ENCODE measurements around the gene NKAPL. TPM values are rescaled to one million over a fixed set of nuclear protein-coding genes. Genes with fewer than 3 reads are reported as not detected.

The NKAPL gene
- polyA plus RNA-seq, 2 of the 4 experiments (the other 2 are of a cell fraction), result not detected

DNA sequence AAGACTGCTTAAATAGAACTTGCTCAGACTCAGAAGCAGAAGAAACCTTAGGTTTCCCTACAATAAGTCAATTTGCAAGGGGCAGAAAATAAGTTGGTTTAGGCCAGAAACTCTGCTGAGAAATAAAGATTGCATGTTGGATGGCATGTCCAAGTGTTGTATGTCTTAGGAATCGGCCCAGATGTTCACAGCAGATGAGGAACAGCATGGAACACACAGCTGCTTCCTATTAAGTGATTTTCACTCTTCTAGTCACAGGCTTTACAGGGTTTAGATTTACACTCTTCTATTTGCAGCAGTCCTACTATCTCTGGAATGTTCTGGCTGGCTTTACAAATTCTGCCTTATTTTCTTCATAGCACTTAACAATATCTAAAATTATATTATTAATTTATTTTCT is 10.2 kb upstream of the NKAPL start:
- Histone ChIP-seq H3K4me2 (no peak overlapping the region), H3K27ac (no peak overlapping the region), H3K4me3 (no peak overlapping the region), H3K9me3 (no peaks in the 10 kb centered on the region), H3K4me1 (peaks cover 5% of the 10 kb centered on the region; the same call in 1 of the 3 replicates)
- WGBS (ENCODE audit: missing lambda C conversion rate), result 75% methylated on average over 1 of the region's 1 CpG
- FAIRE-seq (no peak), DNase-seq (ENCODE audit: low read depth in 1 of 2, low spot score in 1 of 2) (no peak), ATAC-seq (no peak)
- no peak for TF ChIP-seq MAZ (IDR thresholded peaks at IDR 0.05; ENCODE audit: borderline replicate concordance, low read depth, low read length)
- no peak for TF ChIP-seq HDAC2 (IDR thresholded peaks at IDR 0.05)
- no peak for TF ChIP-seq HEYL (CRISPR knock-in tag; IDR thresholded peaks at IDR 0.05)
- CTCF ChIA-PET, result interaction anchor here (1.0 kb wide), 1 partner anchor 30 kb away, joined by 4 read pairs; no protein-coding TSS in a partner anchor
- POLR2A ChIA-PET, result no interaction called here

DNA sequence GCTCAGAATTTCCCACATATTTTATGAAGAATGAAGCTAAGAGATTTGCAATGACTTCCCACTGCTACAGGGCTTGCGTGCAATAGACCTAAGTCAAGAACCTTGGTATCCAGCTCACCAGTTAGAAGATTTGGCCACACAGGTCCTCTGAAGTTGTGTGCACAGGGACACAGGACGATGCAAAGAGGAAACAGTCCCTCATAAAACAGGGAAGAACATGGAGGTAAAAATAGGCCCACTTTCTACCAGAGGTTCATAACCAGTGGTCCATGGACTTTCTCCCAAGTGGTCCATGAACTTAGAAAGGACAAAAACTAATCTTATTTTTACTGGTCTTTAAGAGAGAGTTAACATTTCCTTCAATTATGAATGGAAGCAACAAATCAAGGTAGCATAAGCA is 8.3 kb upstream of the NKAPL start:
- no peak for ATAC-seq
- Histone ChIP-seq H3K4me2 (peak overlapping the region; percentile 76), H3K27ac (no peak overlapping the region), H3K4me3 (peak overlapping the region; percentile 86), H3K9me3 (no peaks in the 10 kb centered on the region), H3K4me1 (peaks cover 5% of the 10 kb centered on the region; the same call in 1 of the 3 replicates)
- FAIRE-seq, result no peak
- TF ChIP-seq NR3C1 (IDR thresholded peaks at IDR 0.05), result no peak
- no peak for TF ChIP-seq ZNF302 (CRISPR knock-in tag; IDR thresholded peaks at IDR 0.05)
- TF ChIP-seq ZC3H11A (IDR thresholded peaks at IDR 0.05), result no peak
- no peak for TF ChIP-seq RCOR1 (IDR thresholded peaks at IDR 0.05; ENCODE audit: low read depth, low read length)
- TF ChIP-seq EHF (CRISPR knock-in tag; IDR thresholded peaks at IDR 0.05), result no peak
- no peak for TF ChIP-seq NPAS2 (CRISPR knock-in tag; IDR thresholded peaks at IDR 0.05; ENCODE audit: borderline replicate concordance)
- no peak for TF ChIP-seq POLR2AphosphoS2 (conservative IDR thresholded peaks at IDR 0.05; ENCODE audit: low read length)
- no peak for TF ChIP-seq ZSCAN20 (CRISPR knock-in tag; IDR thresholded peaks at IDR 0.05)
- ChIA-PET POLR2A (no interaction called here), CTCF (interaction anchor here (0.5 to 1.0 kb wide), 2 partner anchors 105 to 1691 kb away, joined by 3 read pairs; no protein-coding TSS in a partner anchor)
- no peak for DNase-seq (ENCODE audit: low read depth in 1 of 2, low spot score in 1 of 2)
- whole genome bisulfite sequencing (ENCODE audit: missing lambda C conversion rate), result 84% methylated on average over 2 of the region's 2 CpGs

DNA sequence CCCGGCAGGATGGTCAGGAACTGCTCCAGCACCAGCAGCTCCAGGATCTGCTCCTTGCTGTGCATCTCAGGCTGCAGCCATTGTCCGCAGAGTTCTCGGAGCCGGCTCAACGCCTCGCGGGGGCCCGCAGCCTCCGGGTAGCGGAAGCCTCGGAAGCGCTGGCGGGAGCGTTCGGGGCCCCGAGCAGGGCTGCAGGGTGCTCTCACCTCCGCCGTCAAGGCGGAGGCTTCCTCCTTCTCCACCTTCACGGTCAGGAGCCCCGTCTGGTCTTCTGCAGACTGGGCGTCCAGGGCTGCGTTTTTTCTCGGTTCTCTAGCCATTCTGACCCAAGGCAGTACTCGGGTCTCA is 7.5 kb upstream of the NKAPL start:
- no peak for DNase-seq (ENCODE audit: low read depth in 1 of 2, low spot score in 1 of 2)
- no peak for TF ChIP-seq CBX2 (IDR thresholded peaks at IDR 0.05; ENCODE audit: borderline replicate concordance, low read depth)
- TF ChIP-seq JUN (IDR thresholded peaks at IDR 0.05), result no peak
- no peak for TF ChIP-seq SMC3 (IDR thresholded peaks at IDR 0.05)
- no peak for TF ChIP-seq MYC (IDR thresholded peaks at IDR 0.05; ENCODE audit: borderline replicate concordance, low read length)
- no peak for TF ChIP-seq CHD2 (IDR thresholded peaks at IDR 0.05; ENCODE audit: low read length, partially characterized antibody)
- TF ChIP-seq RFX5 (IDR thresholded peaks at IDR 0.05), result no peak
- Histone ChIP-seq H3K4me3 (peak overlapping the region; percentile 86), H3K27ac (peak overlapping the region; percentile 75 to 91), H3K4me1 (peaks cover 5% of the 10 kb centered on the region; the same call in 1 of the 3 replicates), H3K4me2 (peak overlapping the region; percentile 76), H3K9me3 (no peaks in the 10 kb centered on the region)
- no peak for FAIRE-seq
- POLR2A ChIA-PET, result interaction anchor here (0.9 to 2.1 kb wide), 7 partner anchors 8 to 115 kb away, joined by 3 to 25 read pairs (median 6); partner anchors contain the start of genes PGBD1, ZKSCAN8, ZSCAN26 and ZSCAN31
- WGBS (ENCODE audit: missing lambda C conversion rate), result 0% methylated on average over 4 of the region's 25 CpGs
- CTCF ChIA-PET, result no interaction called here
- ATAC-seq, result peak; percentile 39 to 61; a peak in 3 of 6 replicates

DNA sequence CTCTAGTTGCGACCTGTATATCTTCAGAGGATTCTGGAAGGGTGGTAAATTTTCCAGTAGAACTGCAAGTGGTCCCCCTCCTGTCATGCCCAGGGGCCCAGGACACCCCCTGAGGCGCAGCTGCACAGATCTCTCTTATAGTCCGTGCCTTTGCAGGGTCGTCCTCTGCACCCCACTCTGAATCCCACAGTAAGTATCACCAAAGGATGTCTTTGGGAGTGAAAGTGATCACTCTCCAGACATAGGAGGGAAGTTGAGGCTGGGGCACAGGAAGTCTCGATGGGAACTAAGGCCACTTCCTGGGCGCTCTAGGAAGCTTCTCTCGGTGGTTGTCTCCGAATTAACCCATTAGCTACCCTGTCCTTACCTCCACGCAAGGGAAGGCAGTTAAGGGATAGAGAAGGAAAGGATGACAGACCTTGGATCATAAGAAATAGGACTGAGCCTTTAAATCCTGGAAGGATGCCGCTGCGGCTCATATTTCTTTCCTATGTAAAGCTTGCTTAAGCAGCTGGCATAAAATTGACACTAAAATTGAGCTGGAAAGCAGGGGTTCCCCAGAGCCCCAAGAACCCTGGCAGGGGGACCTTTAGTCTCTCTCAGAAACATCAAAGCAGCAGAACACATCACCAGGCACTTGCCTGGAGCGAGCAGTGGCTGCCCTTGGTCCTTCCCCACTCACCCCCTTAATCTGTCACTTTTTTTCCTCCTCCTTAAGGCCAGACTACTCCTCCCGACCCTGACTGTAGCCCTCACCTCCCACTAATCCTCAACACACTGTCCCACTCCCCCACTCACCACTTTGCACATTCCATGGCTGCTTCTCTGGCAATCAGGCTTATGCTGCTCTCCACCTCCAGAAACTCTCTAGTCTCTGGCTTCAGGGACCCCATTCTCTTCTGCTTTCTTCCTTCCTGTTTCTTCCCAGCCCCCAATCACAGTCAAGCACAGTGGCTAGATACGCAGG is 6.8 kb upstream of the NKAPL start, which contains the start of gene ZKSCAN4:
ZKSCAN4 (minus strand) TSS at position 261 of the 967 bp plus-strand sequence. CDS start 289 bp downstream, outside the sequence.
- POLR2A ChIA-PET, result interaction anchor here (0.8 to 2.1 kb wide), 8 partner anchors 8 to 116 kb away, joined by 3 to 25 read pairs (median 5); partner anchors contain the start of genes PGBD1, ZKSCAN8, ZSCAN26 and ZSCAN31
- H3K4me2 ChIP-seq, result peak within 1 kb of the TSS; percentile 76
- H3K4me1 ChIP-seq, result peaks cover 5% of the 10 kb centered on the region; the same call in 1 of the 3 replicates
- FAIRE-seq (no peak), ATAC-seq (peak; percentile 98), DNase-seq (ENCODE audit: low read depth in 1 of 2, low spot score in 1 of 2) (peak; percentile 64 to 90)
- H3K9me3 ChIP-seq, result no peaks in the 10 kb centered on the region
- H3K4me3 ChIP-seq, result peak within 1 kb of the TSS; percentile 86
- 13% methylated on average over 14 of the region's 14 CpGs for WGBS (ENCODE audit: missing lambda C conversion rate)
- CTCF ChIA-PET, result interaction anchor here (0.8 kb wide), 1 partner anchor 103 kb away, joined by 4 read pairs; no protein-coding TSS in a partner anchor
- H3K27ac ChIP-seq, result peak within 1 kb of the TSS; percentile 75 to 91
- TF ChIP-seq EP300 (IDR thresholded peaks at IDR 0.05) (no peak), GATA3 (IDR thresholded peaks at IDR 0.05; ENCODE audit: borderline replicate concordance) (no peak), CHD2 (IDR thresholded peaks at IDR 0.05; ENCODE audit: low read length, partially characterized antibody) (no peak), ZFP36 (IDR thresholded peaks at IDR 0.05; ENCODE audit: borderline replicate concordance, partially characterized antibody) (no peak), KDM5A (IDR thresholded peaks at IDR 0.05) (peak; percentile 77), JUN (IDR thresholded peaks at IDR 0.05) (peak in 1 of 2 experiments; percentile 53; a peak in 1 of 5 replicates), TP53 (CRISPR knock-in tag; IDR thresholded peaks at IDR 0.05) (no peak), FOSL2 (IDR thresholded peaks at IDR 0.05) (no peak), FOSL2 (CRISPR knock-in tag; IDR thresholded peaks at IDR 0.05) (no peak), FOXS1 (CRISPR knock-in tag; IDR thresholded peaks at IDR 0.05) (no peak), PHF8 (IDR thresholded peaks at IDR 0.05; ENCODE audit: borderline replicate concordance, low read depth) (peak; percentile 43; the same call in 1 of the 2 replicates)
- TF ChIP-seq, protein P1, sequence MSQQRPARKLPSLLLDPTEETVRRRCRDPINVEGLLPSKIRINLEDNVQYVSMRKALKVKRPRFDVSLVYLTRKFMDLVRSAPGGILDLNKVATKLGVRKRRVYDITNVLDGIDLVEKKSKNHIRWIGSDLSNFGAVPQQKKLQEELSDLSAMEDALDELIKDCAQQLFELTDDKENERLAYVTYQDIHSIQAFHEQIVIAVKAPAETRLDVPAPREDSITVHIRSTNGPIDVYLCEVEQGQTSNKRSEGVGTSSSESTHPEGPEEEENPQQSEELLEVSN (IDR thresholded peaks at IDR 0.05; ENCODE audit: borderline replicate concordance, low read depth), result no peak
- TF ChIP-seq, protein P2, sequence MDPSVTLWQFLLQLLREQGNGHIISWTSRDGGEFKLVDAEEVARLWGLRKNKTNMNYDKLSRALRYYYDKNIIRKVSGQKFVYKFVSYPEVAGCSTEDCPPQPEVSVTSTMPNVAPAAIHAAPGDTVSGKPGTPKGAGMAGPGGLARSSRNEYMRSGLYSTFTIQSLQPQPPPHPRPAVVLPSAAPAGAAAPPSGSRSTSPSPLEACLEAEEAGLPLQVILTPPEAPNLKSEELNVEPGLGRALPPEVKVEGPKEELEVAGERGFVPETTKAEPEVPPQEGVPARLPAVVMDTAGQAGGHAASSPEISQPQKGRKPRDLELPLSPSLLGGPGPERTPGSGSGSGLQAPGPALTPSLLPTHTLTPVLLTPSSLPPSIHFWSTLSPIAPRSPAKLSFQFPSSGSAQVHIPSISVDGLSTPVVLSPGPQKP (IDR thresholded peaks at IDR 0.05; ENCODE audit: low read depth, low read length), result no peak
- TF ChIP-seq, protein P3, sequence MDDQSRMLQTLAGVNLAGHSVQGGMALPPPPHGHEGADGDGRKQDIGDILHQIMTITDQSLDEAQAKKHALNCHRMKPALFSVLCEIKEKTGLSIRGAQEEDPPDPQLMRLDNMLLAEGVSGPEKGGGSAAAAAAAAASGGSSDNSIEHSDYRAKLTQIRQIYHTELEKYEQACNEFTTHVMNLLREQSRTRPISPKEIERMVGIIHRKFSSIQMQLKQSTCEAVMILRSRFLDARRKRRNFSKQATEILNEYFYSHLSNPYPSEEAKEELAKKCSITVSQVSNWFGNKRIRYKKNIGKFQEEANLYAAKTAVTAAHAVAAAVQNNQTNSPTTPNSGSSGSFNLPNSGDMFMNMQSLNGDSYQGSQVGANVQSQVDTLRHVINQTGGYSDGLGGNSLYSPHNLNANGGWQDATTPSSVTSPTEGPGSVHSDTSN (IDR thresholded peaks at IDR 0.05), result no peak

All from A549 (cell line).